HG03460 (cell line): ENCODE data around the gene APOA4.
"Not testable (repeated sequence)": the region's sequence is repeated elsewhere in the genome, so short reads cannot be mapped to it uniquely, and the experiment has no call there.

Source experiments
- ATAC-seq: cut with Tn5 transposase; IDR thresholded peaks from one replicate; pipeline ENCODE4 v1.9.1; 2021; ENCODE audit not compliant: unreplicated experiment

Gene APOA4

DNA sequence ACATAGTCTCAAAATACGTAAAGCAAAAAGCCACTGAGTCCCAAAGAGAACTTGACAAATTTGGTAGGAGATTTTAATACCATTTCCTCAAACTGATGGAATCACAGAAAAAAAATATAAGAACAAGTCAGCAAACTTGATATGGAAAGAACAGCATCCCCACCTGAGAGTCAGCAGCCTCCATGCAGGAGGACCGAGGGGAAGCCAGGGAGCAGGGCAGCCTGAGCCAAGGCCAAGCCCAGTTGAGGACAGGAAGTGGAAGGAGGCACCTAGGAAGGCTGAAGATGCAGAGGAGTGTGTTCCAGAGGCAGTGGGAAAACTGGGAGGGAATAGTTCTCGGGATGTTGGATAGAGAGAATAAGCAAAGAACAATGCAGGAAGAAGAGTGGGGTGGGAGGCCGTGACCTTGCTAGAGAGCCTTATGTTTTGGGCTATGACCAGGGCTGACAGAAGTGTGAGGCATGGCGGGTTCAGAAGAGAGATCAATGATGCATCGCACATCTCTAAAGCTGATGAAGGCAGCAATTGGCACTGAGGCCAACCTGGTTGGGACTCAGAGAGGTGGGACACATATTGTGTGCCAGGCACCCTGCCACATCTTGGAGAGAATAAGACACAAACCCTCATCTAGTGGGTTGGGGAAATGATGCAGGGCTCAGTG lies 15.4 kb downstream of the APOA4 start:
- no peak for ATAC-seq

DNA sequence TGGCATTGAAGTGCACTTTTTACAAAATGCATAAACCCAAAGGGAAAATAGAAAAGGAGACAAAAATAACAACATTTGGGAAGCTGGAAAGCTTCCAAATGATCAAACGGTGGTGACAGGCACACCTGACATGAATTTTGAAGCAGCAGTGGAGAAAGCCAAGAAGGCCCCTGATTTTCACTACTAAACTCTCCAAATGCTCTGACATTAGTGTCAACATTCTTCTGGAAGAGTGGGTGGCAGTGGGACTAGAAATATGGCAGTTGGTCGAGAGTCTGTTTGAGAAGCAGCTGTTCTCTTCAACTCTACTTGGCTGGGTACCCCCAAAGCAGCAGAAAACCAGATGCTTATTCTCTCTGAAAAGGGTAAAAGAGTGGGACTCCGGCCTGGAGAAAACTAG lies 19.1 kb downstream of the APOA4 start:
- no peak for ATAC-seq

DNA sequence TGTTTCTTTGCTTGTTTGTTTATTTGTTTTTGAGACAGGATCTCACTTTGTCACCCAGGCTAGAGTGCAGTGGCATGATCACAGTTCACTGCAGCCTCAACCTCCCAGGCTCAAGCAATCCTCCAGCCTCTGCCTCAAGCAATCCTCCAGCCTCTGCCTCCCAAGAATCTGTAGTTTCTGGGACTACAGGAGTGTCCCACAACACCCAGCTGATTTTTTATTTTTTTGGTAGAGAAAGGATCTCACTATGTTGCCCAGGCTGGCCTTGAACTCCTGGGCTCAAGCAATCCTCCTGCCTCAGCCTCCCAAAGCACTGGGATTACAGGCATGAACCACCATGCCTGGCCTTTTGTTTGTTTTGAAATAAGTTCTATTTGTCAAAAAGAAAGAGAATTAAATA lies 21.4 kb downstream of the APOA4 start:
- not testable (repeated sequence) for ATAC-seq

DNA sequence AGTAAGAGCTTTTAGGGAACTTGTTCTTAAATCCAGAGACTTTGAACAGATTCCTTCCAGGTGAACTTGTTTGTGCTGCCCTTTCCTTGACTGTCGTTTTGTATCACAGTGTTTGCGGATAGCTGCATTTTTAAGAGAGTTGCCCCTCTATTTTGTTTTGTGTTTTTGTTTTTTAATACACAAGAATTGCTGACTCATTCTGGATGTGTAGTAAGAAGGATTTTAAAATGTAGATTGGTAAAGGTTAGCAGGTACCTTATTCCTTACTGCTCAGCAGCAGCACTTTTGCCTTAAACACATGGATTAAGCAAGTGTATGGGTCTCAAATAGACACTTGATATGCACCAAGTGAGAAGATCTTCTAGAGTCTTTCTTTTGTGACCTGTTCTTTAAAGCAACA lies 22.5 kb downstream of the APOA4 start:
- ATAC-seq, result no peak

DNA sequence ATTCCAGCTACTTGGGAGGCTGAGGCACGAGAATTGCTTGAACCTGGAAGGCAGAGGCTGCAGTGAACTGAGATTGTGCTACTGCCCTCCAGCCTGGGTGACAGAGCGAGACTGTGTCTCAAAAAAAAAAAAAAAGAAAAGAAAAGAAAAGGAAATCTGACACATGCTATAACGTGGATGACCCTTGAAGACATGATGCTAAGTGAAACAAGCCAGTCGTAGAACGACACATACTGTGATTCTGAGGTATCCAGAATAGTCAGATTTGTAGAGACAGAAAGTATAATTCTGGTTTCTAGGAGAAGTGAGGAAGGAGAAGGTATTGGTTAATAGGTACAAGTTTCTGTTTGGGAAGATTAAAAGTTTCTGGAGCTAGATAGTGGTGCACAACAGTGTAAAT lies 24.7 kb downstream of the APOA4 start:
- ATAC-seq, result no peak

DNA sequence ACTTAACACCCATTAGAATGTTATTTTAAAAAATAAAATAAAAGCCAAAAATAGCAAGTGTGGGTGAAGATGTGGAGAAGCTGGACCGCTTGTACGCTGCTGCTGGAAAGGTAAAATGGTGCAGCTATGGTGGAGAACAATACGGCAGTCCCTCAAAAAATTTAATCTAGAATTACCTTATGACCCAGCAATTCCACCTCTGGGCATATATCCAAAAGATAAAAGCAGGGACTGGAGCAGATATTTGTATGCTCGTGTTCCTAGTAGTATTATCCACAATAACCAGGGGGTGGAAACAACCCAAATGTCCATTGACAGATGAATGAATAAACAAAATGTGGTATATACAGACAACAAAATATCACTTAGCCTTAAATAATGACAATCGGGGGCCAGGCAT lies 25.3 kb downstream of the APOA4 start:
- no peak for ATAC-seq

DNA sequence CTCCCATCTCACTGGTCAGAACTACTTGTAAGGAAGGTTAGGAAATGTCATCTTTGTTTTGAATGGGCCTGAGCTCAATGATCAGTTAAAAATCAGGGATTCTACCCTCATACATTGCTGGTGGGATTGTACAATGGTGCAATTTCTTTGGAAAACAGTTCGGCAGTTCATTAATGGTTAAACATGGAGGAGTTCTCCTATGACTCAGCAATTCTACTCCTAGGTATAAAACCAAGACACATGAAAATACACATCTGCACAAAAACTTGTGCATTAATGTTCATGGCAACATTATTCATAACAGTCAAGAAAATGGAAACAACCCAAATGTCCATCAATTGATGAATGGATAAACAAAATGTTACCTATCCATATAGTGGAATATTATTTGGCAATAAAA lies 26.6 kb downstream of the APOA4 start:
- no peak for ATAC-seq

DNA sequence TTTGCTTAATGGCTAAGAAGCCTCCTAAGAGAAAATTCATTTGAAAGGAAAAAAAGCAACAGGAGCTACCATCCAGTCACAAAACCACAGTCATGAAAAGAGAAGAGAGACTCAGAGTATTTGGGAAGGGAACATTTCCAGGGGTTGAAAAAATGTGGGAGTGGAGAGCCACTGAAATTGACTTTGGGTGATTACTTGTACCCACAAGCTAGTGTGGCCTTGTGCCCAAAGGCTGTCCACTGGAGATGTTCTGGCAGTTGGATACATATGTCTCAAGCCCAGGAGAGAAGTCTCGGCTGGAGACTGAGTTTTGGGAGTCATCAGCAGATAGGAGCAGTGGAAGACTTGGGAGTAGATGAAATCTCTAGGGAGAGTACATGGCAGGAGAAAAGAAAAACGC lies 28.3 kb downstream of the APOA4 start:
- no peak for ATAC-seq

DNA sequence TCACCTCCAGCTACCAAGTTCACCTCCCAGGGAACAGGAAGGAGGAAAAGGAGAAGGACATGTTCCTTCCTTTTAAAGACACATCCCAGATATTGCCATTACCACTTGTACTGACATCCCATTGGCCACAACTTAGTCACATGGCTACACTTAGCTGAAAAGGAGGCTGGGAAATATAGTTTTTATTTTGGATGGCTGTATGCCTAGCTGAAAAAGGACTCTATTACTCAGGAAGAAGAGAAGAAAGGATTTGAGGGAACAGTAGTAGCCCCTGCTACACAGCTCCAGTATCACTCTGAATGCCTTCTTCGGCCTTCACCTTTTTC lies 29.4 kb downstream of the APOA4 start:
- ATAC-seq, result no peak

DNA sequence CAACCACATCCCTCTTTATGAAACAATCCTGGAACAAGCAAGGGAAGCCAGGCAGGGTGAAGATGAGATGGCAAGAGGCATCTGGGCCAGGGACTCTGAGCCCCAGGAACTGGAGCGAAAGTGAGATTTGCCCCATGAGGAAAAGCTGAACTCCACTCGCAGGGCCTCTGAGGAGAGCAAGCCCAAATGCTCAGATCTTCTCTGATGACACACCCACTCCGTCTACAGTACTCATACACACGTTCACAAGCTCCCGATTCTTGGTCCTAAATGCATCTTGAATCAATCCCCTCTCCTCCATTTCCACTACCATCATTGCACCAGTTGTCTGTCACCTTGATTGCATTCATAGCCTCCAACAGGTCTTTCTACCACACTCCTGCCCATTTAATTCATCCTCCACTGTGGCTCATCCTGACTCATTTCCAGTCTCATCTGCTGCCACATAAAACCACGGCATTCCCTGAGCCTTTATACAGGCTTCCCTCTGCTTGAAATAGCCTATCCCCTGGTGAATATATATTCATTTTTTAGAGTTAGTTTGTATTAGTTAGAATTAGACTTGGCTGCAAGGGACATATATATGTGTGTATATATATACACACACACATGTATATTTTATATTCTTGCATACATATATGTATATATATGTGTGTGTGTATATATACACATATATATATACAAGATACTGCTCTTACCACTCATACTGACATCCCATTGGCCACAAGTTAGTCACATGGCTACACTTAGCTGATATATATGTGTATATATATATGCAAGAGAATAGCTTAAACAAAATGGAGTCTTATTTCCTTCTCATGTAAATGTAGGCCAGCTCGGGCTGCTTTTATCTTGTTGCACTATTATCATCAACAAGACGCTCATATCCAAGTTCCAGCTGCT lies 30.0 kb downstream of the APOA4 start:
- ATAC-seq, result no peak

DNA sequence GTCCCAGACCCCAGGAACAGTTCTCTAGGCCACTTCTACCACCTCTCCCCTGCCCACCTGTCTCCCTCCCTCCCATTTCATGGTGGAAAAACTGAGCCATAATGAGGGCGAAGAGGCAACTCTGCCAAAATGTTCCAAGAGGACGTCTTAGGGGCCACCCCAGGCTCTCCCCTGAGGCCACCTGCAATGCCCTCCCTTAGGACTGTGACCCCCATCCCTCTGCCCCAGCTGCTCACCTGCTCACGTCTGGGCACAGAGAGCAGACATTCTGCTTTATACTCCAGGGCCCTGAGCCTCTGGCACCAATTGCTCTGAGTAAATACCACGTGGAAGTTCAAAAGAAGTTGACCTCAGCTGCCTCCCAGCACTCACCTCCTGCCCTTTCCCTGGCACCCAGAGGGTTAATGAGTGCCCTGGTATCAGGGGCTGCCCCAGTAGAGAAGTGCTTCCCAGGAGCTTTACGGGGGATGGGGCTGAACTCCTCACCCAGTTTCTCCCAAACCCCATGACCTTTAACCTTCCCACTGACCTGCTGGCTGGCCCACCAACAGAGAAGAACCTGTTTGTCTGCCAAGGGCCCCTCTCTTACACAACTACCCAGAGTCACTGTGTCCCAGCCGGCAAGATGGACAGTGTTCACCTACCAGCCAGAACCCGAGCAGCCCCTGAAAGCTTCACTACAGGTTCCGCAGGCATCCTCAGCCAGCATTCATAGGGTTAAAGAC lies 30.8 kb downstream of the APOA4 start:
- no peak for ATAC-seq

DNA sequence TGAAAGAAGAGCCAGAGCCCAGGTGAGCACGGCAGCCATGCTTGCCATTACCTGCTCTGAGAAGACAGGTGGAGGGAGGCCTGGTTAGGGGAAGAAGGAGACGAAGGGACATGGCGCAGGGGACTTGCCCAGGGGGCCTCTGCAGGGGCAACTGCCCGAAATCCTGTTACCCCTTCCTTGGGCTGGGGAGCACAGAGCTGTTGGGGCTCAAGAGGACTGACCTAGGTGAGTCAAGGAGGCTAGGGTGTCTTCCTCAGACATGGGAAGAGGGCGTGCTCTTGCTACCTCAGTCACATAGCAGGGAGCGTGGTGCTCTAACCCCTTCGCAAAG lies 31.3 kb downstream of the APOA4 start, which contains the start of gene APOA5:
Gene APOA5, minus strand, starts transcription at position 67 of the 331 bp plus-strand sequence. Its CDS starts 19 bp downstream, at position 48.
- no peak for ATAC-seq

DNA sequence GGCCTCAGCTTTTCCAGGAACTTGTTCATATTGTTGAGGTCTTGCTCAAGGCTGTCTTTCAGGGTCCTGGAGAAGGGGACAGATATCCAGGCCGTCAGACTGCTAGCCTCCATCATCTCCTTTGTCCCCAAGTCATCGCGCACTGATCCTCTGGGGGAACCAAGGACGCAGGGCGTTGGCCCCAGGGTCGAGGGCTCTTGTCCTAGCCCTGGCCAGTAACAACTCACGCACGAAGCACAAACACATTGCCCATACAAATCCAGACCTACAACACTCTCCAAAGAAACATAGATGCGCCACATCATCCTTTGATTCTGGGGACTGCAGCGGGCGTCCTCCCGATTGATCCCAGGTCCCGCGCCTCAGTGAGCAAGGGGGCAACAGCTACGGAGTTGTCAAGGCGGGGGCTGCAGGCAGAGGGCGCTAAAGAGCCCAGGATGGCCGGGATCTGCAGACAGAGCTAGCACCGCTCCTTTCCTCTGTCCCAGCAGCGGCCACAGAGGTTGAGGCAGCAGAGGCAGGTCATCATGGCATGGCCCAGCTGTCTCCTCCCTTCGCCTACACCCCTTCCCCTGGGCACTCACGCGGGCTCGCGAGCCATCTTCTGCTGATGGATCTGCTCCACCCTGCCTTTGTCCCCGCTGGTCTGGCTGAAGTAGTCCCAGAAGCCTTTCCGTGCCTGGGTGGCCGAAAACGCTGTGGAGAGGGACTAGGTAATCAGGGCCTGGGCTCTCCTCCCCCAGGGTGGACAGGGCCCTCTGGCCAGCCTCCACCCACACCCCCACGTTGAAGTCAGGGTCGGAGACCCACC lies 31.9 kb downstream of the APOA4 start:
- ATAC-seq, result no peak

DNA sequence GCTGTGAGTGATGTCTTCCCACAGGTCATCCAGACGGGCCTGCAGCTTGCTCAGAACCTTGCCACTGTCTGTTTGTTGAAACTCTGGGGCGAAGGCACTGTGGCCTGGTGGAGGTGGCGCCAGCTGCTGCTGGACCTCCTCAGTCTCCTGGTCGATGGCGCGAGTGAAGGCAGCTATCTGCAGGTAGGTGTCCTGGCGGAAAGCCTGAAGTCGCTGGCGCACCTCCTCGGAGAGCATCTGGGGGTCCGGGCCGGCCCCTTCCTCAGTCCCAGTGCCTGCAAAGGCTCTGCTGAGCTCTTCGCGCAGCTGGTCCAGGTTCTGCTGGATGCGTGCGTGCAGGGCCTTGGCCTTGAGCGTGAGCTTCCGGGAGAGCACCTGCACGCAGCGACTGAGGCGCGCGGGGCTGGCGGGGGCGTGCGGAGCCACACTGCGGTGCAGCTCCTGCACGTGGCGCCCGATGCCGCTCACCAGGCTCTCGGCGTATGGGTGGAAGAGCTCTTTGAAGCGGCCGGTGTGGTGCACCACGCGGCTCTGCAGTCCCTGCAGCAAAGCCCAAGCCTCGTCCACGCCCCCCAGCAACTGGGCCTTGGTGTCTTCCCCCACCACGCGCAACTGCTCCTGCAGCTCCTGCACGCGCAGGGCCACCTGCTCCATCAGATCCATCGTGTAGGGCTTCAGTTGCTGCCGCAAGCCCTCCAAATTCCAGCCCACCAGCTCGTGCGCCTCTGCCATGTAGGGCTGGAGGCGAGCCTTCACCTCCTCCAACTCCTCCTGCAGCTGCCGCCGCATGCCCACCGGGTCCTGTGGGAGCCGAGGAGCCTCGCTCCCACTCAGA lies 32.7 kb downstream of the APOA4 start:
- ATAC-seq, result no peak

DNA sequence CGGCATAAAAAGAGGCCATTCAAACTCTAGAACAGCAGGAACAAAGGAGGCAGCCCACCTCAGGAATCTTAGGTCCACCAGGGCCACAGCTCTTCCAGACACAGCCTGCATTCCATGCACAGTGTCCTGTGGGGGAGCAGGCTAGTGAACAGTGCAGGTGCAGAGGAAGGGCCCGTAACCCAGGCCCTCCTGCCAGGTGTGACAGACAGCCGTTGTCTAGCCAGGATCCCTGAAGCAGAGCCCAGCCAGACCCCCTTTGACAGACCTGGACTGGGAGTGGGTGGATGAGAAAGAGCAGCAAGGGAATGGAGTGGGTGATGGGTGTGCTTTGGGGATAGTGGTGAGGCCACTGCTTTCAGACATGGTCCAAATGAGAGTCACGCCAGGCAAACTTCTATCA lies 34.1 kb downstream of the APOA4 start:
- ATAC-seq, result no peak

DNA sequence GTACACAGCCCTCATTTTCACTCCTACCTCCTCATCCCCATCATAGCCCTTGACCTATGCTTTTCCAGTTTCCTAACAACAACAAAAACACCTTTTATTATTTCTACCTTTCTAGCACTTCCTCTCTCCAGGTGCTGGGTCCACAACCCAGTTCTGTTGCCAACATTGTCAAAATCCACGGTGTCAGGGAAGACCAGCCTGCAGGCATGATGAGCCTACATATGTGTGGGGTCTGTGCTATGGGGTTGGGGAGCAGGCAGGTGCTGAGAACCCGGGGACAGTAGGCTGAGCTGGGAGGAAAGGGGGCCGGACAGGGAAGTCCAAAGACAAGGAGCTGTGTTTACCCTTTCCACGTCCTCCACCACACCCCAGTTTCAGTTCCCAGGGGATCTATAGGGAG lies 34.6 kb downstream of the APOA4 start:
- ATAC-seq, result no peak

DNA sequence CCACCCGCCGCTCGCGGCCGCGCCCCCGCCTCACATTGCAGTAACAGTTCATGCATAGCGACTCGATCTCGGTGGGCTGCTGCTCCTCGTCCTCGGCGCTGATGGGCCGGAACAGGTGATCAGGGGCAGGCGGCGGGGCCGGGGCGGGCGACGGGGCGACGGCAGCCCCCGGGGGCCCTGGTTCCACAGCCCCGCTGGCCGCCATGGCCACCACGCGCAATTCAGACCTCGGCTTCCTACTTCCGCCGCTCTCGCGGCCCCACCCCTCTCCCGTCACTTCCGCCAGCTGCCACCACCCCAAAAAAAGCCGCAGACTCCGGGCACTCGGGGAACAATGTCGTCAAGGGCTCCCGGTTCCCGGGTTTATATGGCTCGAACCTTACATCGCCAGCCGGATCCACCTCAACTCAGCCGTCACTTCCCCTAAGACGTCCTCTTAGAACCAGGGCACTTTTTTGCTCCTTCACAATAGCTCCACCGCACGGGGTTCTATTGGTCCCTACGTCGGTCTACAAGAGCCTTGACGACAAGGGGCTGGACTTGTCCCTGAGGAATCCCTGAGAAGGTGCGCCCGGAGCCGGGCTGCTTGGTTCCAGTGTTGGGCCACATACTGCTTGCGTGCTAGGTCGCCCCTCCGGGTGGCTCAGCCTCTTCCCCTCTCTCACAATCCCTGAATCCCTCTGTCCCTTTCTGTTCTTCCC lies 35.2 kb downstream of the APOA4 start, which contains the start of gene ZPR1:
Gene ZPR1, minus strand, starts transcription at position 238 of the 701 bp plus-strand sequence. Its CDS starts 33 bp downstream, at position 205.
- peak; percentile 84 for ATAC-seq

DNA sequence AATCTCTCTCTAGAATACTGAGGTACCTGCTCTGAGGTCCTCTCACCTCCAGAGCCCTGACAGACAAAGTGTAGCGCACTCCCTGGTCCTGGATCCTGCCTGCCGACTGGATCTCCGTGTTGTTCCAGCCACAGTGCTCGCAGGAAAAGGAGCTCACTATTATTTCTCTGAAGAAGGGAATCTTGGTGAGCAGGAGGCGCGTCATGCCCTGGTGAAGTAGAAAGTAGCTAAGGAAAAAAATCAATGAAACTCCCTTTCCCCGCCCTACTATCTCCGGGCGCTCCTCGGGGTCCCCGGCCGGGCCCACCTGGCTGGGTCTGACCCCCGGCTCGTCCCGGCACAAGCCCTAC lies 35.7 kb downstream of the APOA4 start:
- ATAC-seq, result no peak

DNA sequence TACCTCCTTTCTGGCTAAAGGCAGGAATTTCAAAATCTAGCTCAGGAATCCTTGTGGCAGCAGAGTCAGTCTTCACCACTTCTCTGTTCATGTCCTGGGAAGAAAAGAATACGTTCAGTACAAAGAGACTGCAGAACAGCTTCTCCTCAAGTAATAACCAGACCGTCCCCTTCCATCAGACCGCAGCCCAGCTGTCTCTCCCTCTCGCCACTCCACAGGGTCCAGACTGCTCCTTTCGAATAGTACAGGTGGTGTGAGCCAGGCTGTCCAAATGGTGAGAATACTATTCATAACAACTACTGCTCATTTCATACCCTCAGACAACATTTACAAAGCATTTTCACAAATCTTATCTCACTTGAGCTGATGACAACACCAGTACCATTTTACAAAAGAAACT lies 36.1 kb downstream of the APOA4 start:
- ATAC-seq, result no peak

DNA sequence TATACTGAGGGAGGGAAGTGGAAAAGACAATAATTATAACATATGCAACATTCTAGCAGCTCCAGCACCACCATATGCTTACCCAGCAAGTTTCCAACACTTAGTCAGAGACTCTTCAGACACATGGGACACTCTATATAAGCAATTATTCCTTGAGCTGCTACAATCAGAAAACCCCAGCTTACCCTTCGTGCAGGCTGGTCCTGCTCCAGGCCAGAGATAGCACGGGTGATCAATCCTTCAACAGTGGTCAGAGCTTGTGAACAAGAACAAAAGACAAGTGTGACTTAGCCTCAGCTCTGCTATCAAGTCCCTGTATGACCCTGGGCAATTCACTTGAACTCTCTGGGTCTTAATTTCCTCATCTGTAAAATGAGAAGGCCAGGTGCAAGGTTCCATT lies 36.8 kb downstream of the APOA4 start:
- no peak for ATAC-seq
